Upper lobe of left lung (tissue), 6 donors: ENCODE measurements around the gene ZNRF1. TPM values are rescaled to one million over a fixed set of nuclear protein-coding genes. Genes with fewer than 3 reads are reported as not detected.

Experiments
- ATAC-seq, 2 donors: fragments of 200-7000 bp; cut with Tn5 transposase; one replicate each; pipeline ENCODE4 v1.9.1; 2022; ENCODE audit warnings: mild to moderate bottlenecking in 2 of 2, moderate library complexity in 2 of 2; ENCODE audit not compliant: low FRiP score in 2 of 2
- DNase-seq, 2 donors: peaks; one replicate each; pipeline ENCODE4 v3.0.0-alpha.2; 2019 to 2020
- H3K27ac ChIP-seq, 4 donors: fragments of 200-600 bp; sonication (generic); one replicate each; pipeline ENCODE4 v1.5.1; 2016 to 2019
- H3K27me3 ChIP-seq, 4 donors: fragments of 200-600 bp; sonication (generic); one replicate each; pipeline ENCODE4 v1.5.1; 2017 to 2019
- H3K36me3 ChIP-seq, 4 donors: fragments of 200-600 bp; sonication (generic); one replicate each; pipeline ENCODE4 v1.5.1; 2016 to 2019
- H3K4me1 ChIP-seq, 4 donors: fragments of 200-600 bp; sonication (generic); one replicate each; pipeline ENCODE4 v1.5.1; 2018 to 2019
- H3K4me3 ChIP-seq, 4 donors: fragments of 200-600 bp; sonication (generic); one replicate each; pipeline ENCODE4 v1.5.1; 2017 to 2019; ENCODE audit warnings: mild to moderate bottlenecking in 2 of 4, moderate library complexity in 1 of 4
- H3K9me3 ChIP-seq, 4 donors: fragments of 200-600 bp; sonication (generic); one replicate each; pipeline ENCODE4 v1.5.1; 2018 to 2019
- EP300 ChIP-seq, 4 donors: sonication (generic); formaldehyde crosslinking; IDR thresholded peaks; one replicate each; pipeline ENCODE4 v1.5.1; 2017; ENCODE audit warnings: antibody characterized with exemption in 4 of 4, control low read depth in 2 of 4
- POLR2A ChIP-seq, 4 donors: fragments of 450-650 bp; IDR thresholded peaks; one replicate each; pipeline ENCODE4 v1.5.1; 2016 to 2017; ENCODE audit warnings: antibody characterized with exemption in 4 of 4, mild to moderate bottlenecking in 2 of 4
- POLR2AphosphoS5 ChIP-seq, 2 donors: sonication (generic); formaldehyde crosslinking; IDR thresholded peaks; one replicate each; pipeline ENCODE4 v1.5.1; 2017; ENCODE audit warnings: antibody characterized with exemption in 2 of 2
- WGBS, 2 donors: methylation state at CpG; one replicate each; pipeline ENCODE4 v1.1.5; 2017 to 2018; 5-methylcytosine and 5-hydroxymethylcytosine counted together
- total RNA-seq, 6 donors: library from RNA; depleted of rRNA in 4 of 6; stranded (reverse); fragments of >200 nt in 4 of 6; gene quantifications; one replicate each; pipeline versions ENCODE4 v1.1.0 to v1.2.1, GENCODE V29; 2016 to 2021
- TF ChIP-seq, protein P1 (sequence below), 6 experiments: fragments of 450-650 bp in 4 of 6; fragments of 200-600 bp in 2 of 6; sonication (generic) in 2 of 6; IDR thresholded peaks; one replicate each; pipeline ENCODE4 v1.5.1; 2016 to 2019; ENCODE audit warnings: antibody characterized with exemption in 6 of 6
- donor health status: DM: no; HTN: no; CAD: no; lungs with moderate emphysema.
- donor health status: DM: no; HTN: yes; CAD: no; lungs with severe emphysema.

Gene ZNRF1
- total RNA-seq, 6 donors from 2014 or later = 18.5 to 40.0 (median 27.1) TPM

GRCh38 chr16:75152635-75153034, 153.8 kb downstream of the ZNRF1 start:
- H3K36me3 ChIP-seq = peaks cover 0 to 19% (median 9%) of the 10 kb centered on the region in 4 donors
- H3K4me1 ChIP-seq = peaks cover 0 to 10% (median 6%) of the 10 kb centered on the region in 4 donors
- ATAC-seq = no peak
- H3K9me3 ChIP-seq = peaks cover 5 to 10% (median 7%) of the 10 kb centered on the region in 4 donors
- TF ChIP-seq, protein P1, sequence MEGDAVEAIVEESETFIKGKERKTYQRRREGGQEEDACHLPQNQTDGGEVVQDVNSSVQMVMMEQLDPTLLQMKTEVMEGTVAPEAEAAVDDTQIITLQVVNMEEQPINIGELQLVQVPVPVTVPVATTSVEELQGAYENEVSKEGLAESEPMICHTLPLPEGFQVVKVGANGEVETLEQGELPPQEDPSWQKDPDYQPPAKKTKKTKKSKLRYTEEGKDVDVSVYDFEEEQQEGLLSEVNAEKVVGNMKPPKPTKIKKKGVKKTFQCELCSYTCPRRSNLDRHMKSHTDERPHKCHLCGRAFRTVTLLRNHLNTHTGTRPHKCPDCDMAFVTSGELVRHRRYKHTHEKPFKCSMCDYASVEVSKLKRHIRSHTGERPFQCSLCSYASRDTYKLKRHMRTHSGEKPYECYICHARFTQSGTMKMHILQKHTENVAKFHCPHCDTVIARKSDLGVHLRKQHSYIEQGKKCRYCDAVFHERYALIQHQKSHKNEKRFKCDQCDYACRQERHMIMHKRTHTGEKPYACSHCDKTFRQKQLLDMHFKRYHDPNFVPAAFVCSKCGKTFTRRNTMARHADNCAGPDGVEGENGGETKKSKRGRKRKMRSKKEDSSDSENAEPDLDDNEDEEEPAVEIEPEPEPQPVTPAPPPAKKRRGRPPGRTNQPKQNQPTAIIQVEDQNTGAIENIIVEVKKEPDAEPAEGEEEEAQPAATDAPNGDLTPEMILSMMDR (IDR thresholded peaks at IDR 0.05) = no peak
- no peak for TF ChIP-seq POLR2AphosphoS5 (IDR thresholded peaks at IDR 0.05)
- TF ChIP-seq EP300 (IDR thresholded peaks at IDR 0.05) = no peak
- no peak for TF ChIP-seq POLR2A (IDR thresholded peaks at IDR 0.05)
- no peak overlapping the region for H3K4me3 ChIP-seq
- no peaks in the 10 kb centered on the region for H3K27me3 ChIP-seq
- no peak for DNase-seq
- H3K27ac ChIP-seq = no peak overlapping the region

DNA sequence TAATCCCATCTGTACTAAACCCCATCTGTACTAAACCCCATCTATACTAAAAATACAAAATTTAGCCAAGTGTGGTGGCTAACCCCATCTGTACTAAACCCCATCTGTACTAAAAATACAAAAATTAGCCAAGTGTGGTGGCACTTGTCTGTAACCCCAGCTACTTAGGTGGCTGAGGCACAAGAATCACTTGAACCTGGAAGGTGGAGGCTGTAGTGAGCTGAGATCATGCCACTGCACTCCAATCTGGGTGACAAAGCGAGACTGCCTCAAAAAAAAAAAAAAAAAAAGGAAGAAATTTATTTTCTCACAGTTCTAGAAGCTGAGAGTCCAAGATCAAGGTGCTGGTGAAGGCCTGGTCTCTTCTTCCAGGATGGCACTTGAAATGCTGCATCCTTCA, 161.6 kb downstream of the ZNRF1 start:
- no peaks in the 10 kb centered on the region for H3K27me3 ChIP-seq
- no peak for TF ChIP-seq POLR2A (IDR thresholded peaks at IDR 0.05)
- no peak for TF ChIP-seq EP300 (IDR thresholded peaks at IDR 0.05)
- TF ChIP-seq POLR2AphosphoS5 (IDR thresholded peaks at IDR 0.05) = no peak
- TF ChIP-seq, protein P1 (IDR thresholded peaks at IDR 0.05) = no peak
- H3K27ac ChIP-seq = no peak overlapping the region
- peaks cover 0 to 3% (median 0%) of the 10 kb centered on the region in 4 donors for H3K9me3 ChIP-seq
- no peaks in the 10 kb centered on the region for H3K4me1 ChIP-seq
- WGBS, 2 donors = 91 to 100% methylated on average over 1 of the region's 1 CpG
- DNase-seq = no peak
- no peak overlapping the region for H3K4me3 ChIP-seq
- no peak for ATAC-seq
- peaks cover 0 to 6% (median 3%) of the 10 kb centered on the region in 4 donors for H3K36me3 ChIP-seq

Other genes starting within 250 kb of the ZNRF1 start
- 1 to 10 TPM; 1.4 to 6.8 (median 2.3) TPM for gene FA2H, start 224.2 kb upstream of the ZNRF1 start, total RNA-seq
- 100 to 1,000 TPM in 1 of 6 donors, 10 to 100 TPM in 5; 16.0 to 138 (median 37.5) TPM for gene WDR59, start 13.9 kb upstream of the ZNRF1 start, total RNA-seq
- 10 to 100 TPM in 5 of 6 donors, 1 to 10 TPM in 1; 7.8 to 35.6 (median 16.8) TPM for gene LDHD, start 117.8 kb downstream of the ZNRF1 start, total RNA-seq
- gene ZFP1, start 149.5 kb downstream of the ZNRF1 start, total RNA-seq = 10 to 100 TPM in 1 of 6 donors, 1 to 10 TPM in 5; 4.2 to 10.8 (median 7.0) TPM
- 10 to 100 TPM in 1 of 6 donors, 1 to 10 TPM in 1, not detected in 4; 9.8 to 15.9 TPM for gene CTRB2, start 208.1 kb downstream of the ZNRF1 start, total RNA-seq
- 10 to 100 TPM in 1 of 6 donors, 1 to 10 TPM in 1, not detected in 4; 5.1 to 11.3 TPM for gene CTRB1, start 220.0 kb downstream of the ZNRF1 start, total RNA-seq